Keratinocyte (primary cell): ENCODE data around the gene ALK.

Source experiments
- CTCF ChIP-seq, 3 experiments: IDR thresholded peaks in 1 of 3; conservative IDR thresholded peaks in 1 of 3; optimal IDR thresholded peaks in 1 of 3; 2 replicates in 2 of 3; 3 replicates in 1 of 3; pipeline versions ENCODE3 to v1.5.1; 2011; ENCODE audit warnings: low read length in 3 of 3, mild to moderate bottlenecking in 3 of 3, moderate library complexity in 2 of 3, control low read depth in 1 of 3, inconsistent platforms in 1 of 3; ENCODE audit not compliant: insufficient read depth in 2 of 3; ENCODE audit errors: extremely low read depth in 1 of 3
- EZH2 ChIP-seq: IDR thresholded peaks from one replicate; pipeline ENCODE4 v1.6.1; 2012; ENCODE audit warnings: inconsistent platforms, mild to moderate bottlenecking, low read length, moderate library complexity

- TF ChIP-seq CTCF (optimal IDR thresholded peaks at IDR 0.05 in 1 of 3, IDR thresholded peaks at IDR 0.05 in 1 of 3, conservative IDR thresholded peaks at IDR 0.05 in 1 of 3; ENCODE audit: extremely low read depth in 1 of 3, insufficient read depth in 2 of 3, low read length in 3 of 3) = no peak
- TF ChIP-seq EZH2 = no peak
Measured at GRCh38 chr2:29916571-29916970, 4.8 kb downstream of the ALK start.
